K562 (cell line): ENCODE data around the gene EXOSC9. TPM values are rescaled to one million over a fixed set of nuclear protein-coding genes. Genes with fewer than 3 reads are reported as not detected.

Experiments
- GATAD2B ChIP-seq: fragments of 450-650 bp; IDR thresholded peaks from 2 replicates; pipeline ENCODE4 v1.6.1; 2017; ENCODE audit warnings: mild to moderate bottlenecking, borderline replicate concordance
- ILK ChIP-seq: fragments of 450-650 bp; IDR thresholded peaks from 2 replicates; pipeline ENCODE4 v1.6.1; 2016; ENCODE audit warnings: missing genetic modification characterization, low read depth, mild to moderate bottlenecking, missing compliant biosample characterization, moderate library complexity, borderline replicate concordance
- KLF10 ChIP-seq: fragments of 250-450 bp; sonication (Bioruptor Pico); IDR thresholded peaks from 2 replicates; pipeline ENCODE4 v1.6.1; 2021; ENCODE audit warnings: matching md5 sums
- MIER1 ChIP-seq: fragments of 450-650 bp; IDR thresholded peaks from 2 replicates; pipeline ENCODE4 v1.6.1; 2016; ENCODE audit warnings: antibody characterized with exemption, mild to moderate bottlenecking, low read depth
- NFIX ChIP-seq: fragments of 250-450 bp; sonication (Bioruptor Pico); IDR thresholded peaks from 2 replicates; pipeline ENCODE4 v1.4.0; 2020; ENCODE audit warnings: low read depth, mild to moderate bottlenecking, moderate library complexity
- POLR3G ChIP-seq: IDR thresholded peaks from 2 replicates; pipeline ENCODE4 v1.6.1; 2011; ENCODE audit not compliant: insufficient read length, insufficient replicate concordance; ENCODE audit errors: extremely low read depth
- STAT5A ChIP-seq: IDR thresholded peaks from 2 replicates; pipeline ENCODE4 v1.6.1; 2012; ENCODE audit warnings: low read length, inconsistent platforms, borderline replicate concordance
- TBP ChIP-seq: optimal IDR thresholded peaks from 2 replicates; pipeline ENCODE3; 2011; ENCODE audit warnings: low read depth, low read length, improper control_type of control experiment
- TCFL5 ChIP-seq: fragments of 250-450 bp; sonication (Bioruptor Pico); conservative IDR thresholded peaks from 2 replicates; pipeline ENCODE4 v1.6.1; 2021; ENCODE audit warnings: mild to moderate bottlenecking, moderate library complexity, matching md5 sums
- TEAD1 ChIP-seq, 2 experiments: fragments of 450-650 bp in 1 of 2; sonication (generic) in 1 of 2; formaldehyde crosslinking; IDR thresholded peaks; 2 replicates each; pipeline versions ENCODE4 v1.4.0 to v1.8.0; 2020 to 2022; ENCODE audit warnings: mild to moderate bottlenecking in 2 of 2, missing genetic modification reagents in 1 of 2
- ZFPM2 ChIP-seq: fragments of 250-450 bp; sonication (Bioruptor Pico); IDR thresholded peaks from 2 replicates; pipeline ENCODE4 v1.5.1; 2022; ENCODE audit warnings: mild to moderate bottlenecking
- ZNF239 ChIP-seq: fragments of 250-450 bp; sonication (Bioruptor Pico); IDR thresholded peaks from 2 replicates; pipeline ENCODE4 v1.4.0; 2020; ENCODE audit warnings: mild to moderate bottlenecking
- ZNF507 ChIP-seq: conservative IDR thresholded peaks from 2 replicates; pipeline ENCODE4 v1.6.1; 2017; ENCODE audit warnings: missing genetic modification characterization, missing compliant biosample characterization
- ZNF561 ChIP-seq: fragments of 450-650 bp; formaldehyde crosslinking; conservative IDR thresholded peaks from 2 replicates; pipeline ENCODE4 v1.4.0; 2020; ENCODE audit warnings: mild to moderate bottlenecking, moderate library complexity
- ZNF695 ChIP-seq: fragments of 450-650 bp; formaldehyde crosslinking; IDR thresholded peaks from 2 replicates; pipeline ENCODE4 v1.4.0; 2020; ENCODE audit warnings: mild to moderate bottlenecking, moderate library complexity
- ZNF707 ChIP-seq: fragments of 250-450 bp; sonication (Bioruptor Pico); conservative IDR thresholded peaks from 2 replicates; pipeline ENCODE4 v1.8.0; 2022; ENCODE audit warnings: inconsistent platforms, mild to moderate bottlenecking, moderate library complexity
- polyA plus RNA-seq, 8 experiments: library from polyadenylated mRNA; depleted of rRNA in 4 of 8; stranded (reverse) in 5 of 8; unstranded in 3 of 8; fragments of >200 nt; fragmentation: Nextera tagmentation in 2 of 8; fragmentation: Illumina TruSeq in 1 of 8; extraction: Ambion mirVana in 2 of 8; extraction: Trizol in 1 of 8; gene quantifications; 2 replicates each; pipeline versions ENCODE4 v1.2.1 to v1.2.3, GENCODE V29; 2011 to 2014; ENCODE audit warnings: inconsistent platforms in 1 of 8, missing spikeins in 1 of 8
- total RNA-seq, 7 experiments: library from RNA; depleted of rRNA in 6 of 7; stranded (reverse); fragments of >200 nt in 6 of 7; fragmentation: Illumina TruSeq in 2 of 7; extraction: Trizol in 2 of 7; gene quantifications; 2 replicates each; pipeline versions ENCODE4 v1.2.1 to v1.2.3, GENCODE V29; 2011 to 2021; ENCODE audit warnings: low replicate concordance in 1 of 7
- TF ChIP-seq, protein P1 (sequence below): fragments of 250-450 bp; sonication (Bioruptor Pico); IDR thresholded peaks from 2 replicates; pipeline ENCODE4 v1.8.0; 2021; ENCODE audit warnings: borderline replicate concordance, mild to moderate bottlenecking, moderate library complexity; ENCODE audit not compliant: poor library complexity, severe bottlenecking
- TF ChIP-seq, protein P2 (sequence below): fragments of 450-650 bp; IDR thresholded peaks from 2 replicates; pipeline ENCODE4 v1.6.1; 2016; ENCODE audit warnings: antibody characterized with exemption
- TF ChIP-seq, protein P3 (sequence below): fragments of 250-450 bp; sonication (Bioruptor Pico); IDR thresholded peaks from 2 replicates; pipeline ENCODE4 v1.4.0; 2020
- TF ChIP-seq, protein P4 (sequence below): fragments of 450-650 bp; formaldehyde crosslinking; IDR thresholded peaks from 2 replicates; pipeline ENCODE4 v1.4.0; 2020; ENCODE audit warnings: mild to moderate bottlenecking, moderate library complexity

Gene EXOSC9
- total and polyA plus RNA-seq, 9 of the 15 experiments (the other 6 are each of a cell fraction or from before 2014, with no cell fraction given) = 64.7 to 166 (median 115) TPM

DNA sequence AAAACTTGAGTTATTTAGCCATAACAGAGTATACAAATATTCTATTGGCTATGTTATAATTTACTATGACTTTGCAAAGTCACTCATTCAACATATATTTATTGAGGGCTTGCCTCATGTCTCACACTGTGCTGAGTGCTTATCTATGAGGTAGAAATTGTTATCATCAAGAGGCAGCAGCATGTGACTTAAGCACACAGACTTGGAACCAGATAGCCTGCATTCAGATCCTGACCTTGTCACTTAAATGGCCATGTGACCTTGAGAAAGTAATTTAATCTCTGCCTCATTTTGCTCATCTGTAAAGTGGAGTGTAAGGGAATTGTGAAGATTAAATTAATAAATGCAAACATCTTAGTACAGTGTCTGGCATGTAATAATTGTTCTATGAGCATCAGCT lies 10.1 kb upstream of the EXOSC9 start (continued):
- TF ChIP-seq TEAD1 (CRISPR knock-in tag; IDR thresholded peaks at IDR 0.05) (peak in 1 of 2 experiments; percentile 79; a peak in 2 of 4 replicates), ILK (tag) (no peak), TBP (no peak), MIER1 (no peak), KLF10 (CRISPR knock-in tag) (no peak), ZNF695 (CRISPR knock-in tag) (no peak), STAT5A (peak; percentile 90), POLR3G (no peak), ZNF239 (CRISPR knock-in tag) (peak; percentile 27; the same call in 1 of the 2 replicates), NFIX (no peak), ZNF561 (CRISPR knock-in tag) (no peak), TCFL5 (CRISPR knock-in tag) (no peak), ZNF507 (tag) (no peak), ZFPM2 (CRISPR knock-in tag) (no peak), GATAD2B (0 out of 2 replicates have a peak, but pooled peaks have one; percentile 59), ZNF707 (no peak)
- TF ChIP-seq, protein P1, sequence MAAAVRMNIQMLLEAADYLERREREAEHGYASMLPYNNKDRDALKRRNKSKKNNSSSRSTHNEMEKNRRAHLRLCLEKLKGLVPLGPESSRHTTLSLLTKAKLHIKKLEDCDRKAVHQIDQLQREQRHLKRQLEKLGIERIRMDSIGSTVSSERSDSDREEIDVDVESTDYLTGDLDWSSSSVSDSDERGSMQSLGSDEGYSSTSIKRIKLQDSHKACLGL (CRISPR knock-in tag) = no peak
- TF ChIP-seq, protein P2, sequence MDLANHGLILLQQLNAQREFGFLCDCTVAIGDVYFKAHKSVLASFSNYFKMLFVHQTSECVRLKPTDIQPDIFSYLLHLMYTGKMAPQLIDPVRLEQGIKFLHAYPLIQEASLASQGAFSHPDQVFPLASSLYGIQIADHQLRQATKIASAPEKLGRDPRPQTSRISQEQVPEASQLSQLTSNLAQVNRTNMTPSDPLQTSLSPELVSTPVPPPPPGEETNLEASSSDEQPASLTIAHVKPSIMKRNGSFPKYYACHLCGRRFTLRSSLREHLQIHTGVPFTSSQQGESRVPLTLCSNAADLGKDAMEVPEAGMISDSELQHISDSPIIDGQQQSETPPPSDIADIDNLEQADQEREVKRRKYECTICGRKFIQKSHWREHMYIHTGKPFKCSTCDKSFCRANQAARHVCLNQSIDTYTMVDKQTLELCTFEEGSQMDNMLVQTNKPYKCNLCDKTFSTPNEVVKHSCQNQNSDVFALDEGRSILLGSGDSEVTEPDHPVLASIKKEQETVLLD = peak; percentile 47; the same call in 1 of the 2 replicates
- TF ChIP-seq, protein P3, sequence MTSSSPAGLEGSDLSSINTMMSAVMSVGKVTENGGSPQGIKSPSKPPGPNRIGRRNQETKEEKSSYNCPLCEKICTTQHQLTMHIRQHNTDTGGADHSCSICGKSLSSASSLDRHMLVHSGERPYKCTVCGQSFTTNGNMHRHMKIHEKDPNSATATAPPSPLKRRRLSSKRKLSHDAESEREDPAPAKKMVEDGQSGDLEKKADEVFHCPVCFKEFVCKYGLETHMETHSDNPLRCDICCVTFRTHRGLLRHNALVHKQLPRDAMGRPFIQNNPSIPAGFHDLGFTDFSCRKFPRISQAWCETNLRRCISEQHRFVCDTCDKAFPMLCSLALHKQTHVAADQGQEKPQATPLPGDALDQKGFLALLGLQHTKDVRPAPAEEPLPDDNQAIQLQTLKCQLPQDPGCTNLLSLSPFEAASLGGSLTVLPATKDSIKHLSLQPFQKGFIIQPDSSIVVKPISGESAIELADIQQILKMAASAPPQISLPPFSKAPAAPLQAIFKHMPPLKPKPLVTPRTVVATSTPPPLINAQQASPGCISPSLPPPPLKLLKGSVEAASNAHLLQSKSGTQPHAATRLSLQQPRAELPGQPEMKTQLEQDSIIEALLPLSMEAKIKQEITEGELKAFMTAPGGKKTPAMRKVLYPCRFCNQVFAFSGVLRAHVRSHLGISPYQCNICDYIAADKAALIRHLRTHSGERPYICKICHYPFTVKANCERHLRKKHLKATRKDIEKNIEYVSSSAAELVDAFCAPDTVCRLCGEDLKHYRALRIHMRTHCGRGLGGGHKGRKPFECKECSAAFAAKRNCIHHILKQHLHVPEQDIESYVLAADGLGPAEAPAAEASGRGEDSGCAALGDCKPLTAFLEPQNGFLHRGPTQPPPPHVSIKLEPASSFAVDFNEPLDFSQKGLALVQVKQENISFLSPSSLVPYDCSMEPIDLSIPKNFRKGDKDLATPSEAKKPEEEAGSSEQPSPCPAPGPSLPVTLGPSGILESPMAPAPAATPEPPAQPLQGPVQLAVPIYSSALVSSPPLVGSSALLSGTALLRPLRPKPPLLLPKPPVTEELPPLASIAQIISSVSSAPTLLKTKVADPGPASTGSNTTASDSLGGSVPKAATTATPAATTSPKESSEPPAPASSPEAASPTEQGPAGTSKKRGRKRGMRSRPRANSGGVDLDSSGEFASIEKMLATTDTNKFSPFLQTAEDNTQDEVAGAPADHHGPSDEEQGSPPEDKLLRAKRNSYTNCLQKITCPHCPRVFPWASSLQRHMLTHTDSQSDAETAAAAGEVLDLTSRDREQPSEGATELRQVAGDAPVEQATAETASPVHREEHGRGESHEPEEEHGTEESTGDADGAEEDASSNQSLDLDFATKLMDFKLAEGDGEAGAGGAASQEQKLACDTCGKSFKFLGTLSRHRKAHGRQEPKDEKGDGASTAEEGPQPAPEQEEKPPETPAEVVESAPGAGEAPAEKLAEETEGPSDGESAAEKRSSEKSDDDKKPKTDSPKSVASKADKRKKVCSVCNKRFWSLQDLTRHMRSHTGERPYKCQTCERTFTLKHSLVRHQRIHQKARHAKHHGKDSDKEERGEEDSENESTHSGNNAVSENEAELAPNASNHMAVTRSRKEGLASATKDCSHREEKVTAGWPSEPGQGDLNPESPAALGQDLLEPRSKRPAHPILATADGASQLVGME (CRISPR knock-in tag) = no peak
- TF ChIP-seq, protein P4, sequence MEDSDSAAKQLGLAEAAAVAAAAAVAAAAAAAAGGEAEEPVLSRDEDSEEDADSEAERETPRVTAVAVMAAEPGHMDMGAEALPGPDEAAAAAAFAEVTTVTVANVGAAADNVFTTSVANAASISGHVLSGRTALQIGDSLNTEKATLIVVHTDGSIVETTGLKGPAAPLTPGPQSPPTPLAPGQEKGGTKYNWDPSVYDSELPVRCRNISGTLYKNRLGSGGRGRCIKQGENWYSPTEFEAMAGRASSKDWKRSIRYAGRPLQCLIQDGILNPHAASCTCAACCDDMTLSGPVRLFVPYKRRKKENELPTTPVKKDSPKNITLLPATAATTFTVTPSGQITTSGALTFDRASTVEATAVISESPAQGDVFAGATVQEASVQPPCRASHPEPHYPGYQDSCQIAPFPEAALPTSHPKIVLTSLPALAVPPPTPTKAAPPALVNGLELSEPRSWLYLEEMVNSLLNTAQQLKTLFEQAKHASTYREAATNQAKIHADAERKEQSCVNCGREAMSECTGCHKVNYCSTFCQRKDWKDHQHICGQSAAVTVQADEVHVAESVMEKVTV = no peak
